IMR-90 (cell line): Measurements from ENCODE around the gene MCTP2. TPM values are rescaled to one million over a fixed set of nuclear protein-coding genes. Genes with fewer than 3 reads are reported as not detected.

Source experiments
- ATAC-seq: fragments of 200-7000 bp; cut with Tn5 transposase; 2 replicates; pipeline ENCODE4 v1.9.1; 2020; ENCODE audit warnings: low read depth, mild to moderate bottlenecking, moderate library complexity
- BruUV-seq: library from RNA; stranded (reverse); fragments of 400-500 nt; replicated peaks from 2 replicates; lab custom pipeline; 2021; lab: Mats Ljungman, UMichigan
- CTCF ChIA-PET: fragments of 300-600 bp; formaldehyde crosslinking; extraction: SDS; loops from one replicate; lab custom pipeline; 2021; ENCODE audit warnings: antibody characterized with exemption; lab: Yijun Ruan, JAX
- POLR2A ChIA-PET: fragments of 300-600 bp; sonication (Branson Sonifier 250); formaldehyde crosslinking; loops from one replicate; lab custom pipeline; 2022; ENCODE audit warnings: antibody characterized with exemption; ENCODE audit not compliant: unreplicated experiment; lab: Charles Lee
- DNase-seq: peaks from one replicate; pipeline ENCODE4 v3.0.0; 2013
- H2AFZ ChIP-seq: replicated peaks from 2 replicates; pipeline ENCODE3; 2013; ENCODE audit warnings: low read length, mild to moderate bottlenecking; ENCODE audit not compliant: poor library complexity
- H2AK5ac ChIP-seq: 2 replicates; pipeline ENCODE4 v1.6.1; 2013; ENCODE audit warnings: low read depth, low read length, inconsistent platforms
- H2AK9ac ChIP-seq: replicated peaks from 2 replicates; pipeline ENCODE3; 2013; ENCODE audit warnings: mild to moderate bottlenecking, low read depth, low read length, moderate library complexity; ENCODE audit not compliant: poor library complexity
- H2BK120ac ChIP-seq: 2 replicates; pipeline ENCODE4 v1.6.1; 2013; ENCODE audit warnings: low read depth, low read length, inconsistent platforms
- H2BK15ac ChIP-seq: 3 replicates; pipeline ENCODE4 v1.6.1; 2013; ENCODE audit warnings: low read depth, low read length, inconsistent platforms
- H2BK20ac ChIP-seq: 2 replicates; pipeline ENCODE4 v1.6.1; 2013; ENCODE audit warnings: low read depth, mild to moderate bottlenecking, inconsistent platforms, low read length, moderate library complexity
- H2BK5ac ChIP-seq: 2 replicates; pipeline ENCODE4 v1.6.1; 2013; ENCODE audit warnings: mild to moderate bottlenecking, low read depth, low read length, inconsistent platforms; ENCODE audit not compliant: poor library complexity, severe bottlenecking
- H3K14ac ChIP-seq: replicated peaks from 2 replicates; pipeline ENCODE4 v1.6.1; 2013; ENCODE audit warnings: low read depth, low read length, inconsistent platforms
- H3K18ac ChIP-seq: 2 replicates; pipeline ENCODE4 v1.6.1; 2013; ENCODE audit warnings: low read depth, low read length, control low read depth
- H3K23ac ChIP-seq: 2 replicates; pipeline ENCODE4 v1.6.1; 2013; ENCODE audit warnings: low read depth, low read length, inconsistent platforms
- H3K27ac ChIP-seq: 2 replicates; pipeline ENCODE4 v1.5.1; 2013; ENCODE audit warnings: mild to moderate bottlenecking, control low read depth, low read length; ENCODE audit not compliant: insufficient read depth
- H3K27me3 ChIP-seq: 2 replicates; pipeline ENCODE4 v1.6.1; 2013; ENCODE audit warnings: low read length; ENCODE audit not compliant: control insufficient read depth, insufficient read depth
- H3K36me3 ChIP-seq: 2 replicates; pipeline ENCODE4 v1.6.1; 2013; ENCODE audit warnings: low read length, mixed read lengths; ENCODE audit not compliant: control insufficient read depth, insufficient read depth
- H3K4ac ChIP-seq: 2 replicates; pipeline ENCODE4 v1.6.1; 2013; ENCODE audit warnings: low read depth, low read length, inconsistent platforms
- H3K4me1 ChIP-seq: 2 replicates; pipeline ENCODE4 v1.6.1; 2013; ENCODE audit warnings: low read length, mixed read lengths; ENCODE audit not compliant: control insufficient read depth, insufficient read depth
- H3K4me2 ChIP-seq: 2 replicates; pipeline ENCODE4 v1.6.1; 2013; ENCODE audit warnings: low read depth, mild to moderate bottlenecking, control low read depth, low read length, moderate library complexity
- H3K4me3 ChIP-seq: 2 replicates; pipeline ENCODE4 v1.5.1; 2013; ENCODE audit warnings: low read depth, mild to moderate bottlenecking, control low read depth, low read length, moderate library complexity; ENCODE audit not compliant: insufficient read depth
- H3K56ac ChIP-seq: 2 replicates; pipeline ENCODE4 v1.6.1; 2013; ENCODE audit warnings: low read length, inconsistent platforms; ENCODE audit not compliant: insufficient read depth; ENCODE audit errors: extremely low read depth
- H3K79me1 ChIP-seq, 2 experiments: 2 replicates each; pipeline ENCODE4 v1.6.1; 2013; ENCODE audit warnings: low read length in 2 of 2, inconsistent platforms in 1 of 2, low read depth in 1 of 2
- H3K9ac ChIP-seq: 2 replicates; pipeline ENCODE4 v1.6.1; 2013; ENCODE audit warnings: low read depth, low read length, control low read depth
- H3K9me1 ChIP-seq: 2 replicates; pipeline ENCODE4 v1.6.1; 2013; ENCODE audit warnings: low read length, inconsistent platforms; ENCODE audit not compliant: insufficient read depth
- H3K9me3 ChIP-seq: 2 replicates; pipeline ENCODE4 v1.6.1; 2013; ENCODE audit warnings: low read length; ENCODE audit not compliant: control insufficient read depth, insufficient read depth
- H4K20me1 ChIP-seq: 2 replicates; pipeline ENCODE4 v1.6.1; 2013; ENCODE audit warnings: low read length, inconsistent platforms; ENCODE audit not compliant: insufficient read depth
- H4K5ac ChIP-seq: 2 replicates; pipeline ENCODE4 v1.6.1; 2013; ENCODE audit warnings: mild to moderate bottlenecking, low read depth, low read length, control low read depth
- H4K8ac ChIP-seq, 2 experiments: 2 replicates each; pipeline ENCODE4 v1.6.1; 2013; ENCODE audit warnings: low read depth in 2 of 2, low read length in 2 of 2, control low read depth in 1 of 2, inconsistent platforms in 1 of 2
- H4K91ac ChIP-seq: 2 replicates; pipeline ENCODE4 v1.6.1; 2013; ENCODE audit warnings: low read depth, low read length, inconsistent platforms; ENCODE audit not compliant: insufficient read depth
- BHLHE40 ChIP-seq: fragments of 150-350 bp; IDR thresholded peaks from 2 replicates; pipeline ENCODE4 v1.6.1; 2016; ENCODE audit warnings: mild to moderate bottlenecking, low read depth, low read length
- CEBPB ChIP-seq: IDR thresholded peaks from 2 replicates; pipeline ENCODE4 v1.6.1; 2012; ENCODE audit warnings: low read depth, low read length, improper control_type of control experiment
- CHD1 ChIP-seq: IDR thresholded peaks from 2 replicates; pipeline ENCODE4 v1.6.1; 2012; ENCODE audit warnings: low read depth, low read length, improper control_type of control experiment
- CTCF ChIP-seq: conservative IDR thresholded peaks from 2 replicates; pipeline ENCODE4 v1.5.1; 2012; ENCODE audit warnings: mild to moderate bottlenecking, low read depth, low read length, improper control_type of control experiment
- ELK1 ChIP-seq: fragments of 150-350 bp; IDR thresholded peaks from 2 replicates; pipeline ENCODE4 v1.6.1; 2016; ENCODE audit warnings: low read depth, mild to moderate bottlenecking, low read length, moderate library complexity, borderline replicate concordance
- FOS ChIP-seq: fragments of 150-350 bp; IDR thresholded peaks from 2 replicates; pipeline ENCODE4 v1.6.1; 2016; ENCODE audit warnings: low read depth, low read length
- MAFK ChIP-seq: IDR thresholded peaks from 2 replicates; pipeline ENCODE4 v1.6.1; 2012; ENCODE audit warnings: low read depth, low read length, improper control_type of control experiment
- MAZ ChIP-seq: IDR thresholded peaks from 2 replicates; pipeline ENCODE4 v1.6.1; 2012; ENCODE audit warnings: low read depth, mild to moderate bottlenecking, low read length, improper control_type of control experiment, moderate library complexity, borderline replicate concordance
- MXI1 ChIP-seq: IDR thresholded peaks from 2 replicates; pipeline ENCODE4 v1.6.1; 2012; ENCODE audit warnings: low read depth, mild to moderate bottlenecking, low read length, moderate library complexity, borderline replicate concordance
- NFE2L2 ChIP-seq: fragments of 150-350 bp; IDR thresholded peaks from 2 replicates; pipeline ENCODE4 v1.6.1; 2016; ENCODE audit warnings: low read depth, mild to moderate bottlenecking, low read length
- POLR2A ChIP-seq: IDR thresholded peaks from 2 replicates; pipeline ENCODE4 v1.6.1; 2012; ENCODE audit warnings: mild to moderate bottlenecking, low read depth, low read length
- RAD21 ChIP-seq: IDR thresholded peaks from 2 replicates; pipeline ENCODE4 v1.6.1; 2012; ENCODE audit warnings: low read length, improper control_type of control experiment
- RCOR1 ChIP-seq: IDR thresholded peaks from 2 replicates; pipeline ENCODE4 v1.6.1; 2012; ENCODE audit warnings: mild to moderate bottlenecking, low read length, improper control_type of control experiment; ENCODE audit not compliant: insufficient replicate concordance
- RFX5 ChIP-seq: IDR thresholded peaks from 2 replicates; pipeline ENCODE4 v1.8.0; 2012; ENCODE audit warnings: low read depth, mild to moderate bottlenecking, low read length, moderate library complexity
- SMC3 ChIP-seq: fragments of 150-350 bp; IDR thresholded peaks from 2 replicates; pipeline ENCODE4 v1.6.1; 2016; ENCODE audit warnings: low read depth, mild to moderate bottlenecking, antibody characterized with exemption, low read length, moderate library complexity
- USF2 ChIP-seq: fragments of 150-350 bp; IDR thresholded peaks from 2 replicates; pipeline ENCODE4 v1.6.1; 2017; ENCODE audit warnings: mild to moderate bottlenecking, antibody characterized with exemption, low read length, low read depth
- WGBS, 2 experiments: methylation state at CpG; one replicate each; pipeline versions ENCODE4 v1.1.5 to v1.1.7; 2013; ENCODE audit warnings: missing lambda C conversion rate in 2 of 2; ENCODE audit not compliant: insufficient read length in 1 of 2; ENCODE audit errors: extremely low coverage in 2 of 2; 5-methylcytosine and 5-hydroxymethylcytosine counted together
- dilution Hi-C: fragments of 300-500 bp; cut with HindIII; formaldehyde crosslinking; loops from one replicate; pipeline ENCODE4 v1.14.3; 2018; ENCODE audit warnings: low sequenced_read_pairs; ENCODE audit not compliant: unreplicated experiment
- in situ Hi-C: fragments of 300-500 bp; cut with MboI; formaldehyde crosslinking; loops from 3 replicates; pipeline ENCODE4 v1.14.3; 2019; ENCODE audit warnings: low sequenced_read_pairs, inconsistent platforms, mixed read lengths
- intact Hi-C: fragments of 100-400 bp; cut with micrococcal nuclease; formaldehyde crosslinking; loops from 2 replicates; pipeline ENCODE4 v1.10.0; 2022
- polyA plus RNA-seq, 3 experiments: library from polyadenylated mRNA; depleted of rRNA; stranded (reverse); fragments of >200 nt; gene quantifications; 2 replicates each; pipeline ENCODE4 v1.2.3, GENCODE V29; 2012; ENCODE audit warnings: low replicate concordance in 1 of 3
- total RNA-seq: library from RNA; depleted of rRNA; stranded (reverse); fragments of >200 nt; gene quantifications from 2 replicates; pipeline ENCODE4 v1.2.3, GENCODE V29; 2012

MCTP2 gene
- total and polyA plus RNA-seq, 2 of the 4 experiments (the other 2 are of a cell fraction) = 5.1 to 9.9 TPM

- no peak for ATAC-seq
- H4K91ac ChIP-seq = no peak overlapping the region
- no peak overlapping the region for H3K27ac ChIP-seq
- no peak overlapping the region for H3K4me3 ChIP-seq
- H2AK5ac ChIP-seq = no peak overlapping the region
- no peak for TF ChIP-seq RFX5
- no peak for TF ChIP-seq ELK1
- no peak for TF ChIP-seq RAD21
- no peak for TF ChIP-seq MAZ
- no peak for TF ChIP-seq NFE2L2
- no peak for TF ChIP-seq RCOR1
- TF ChIP-seq MXI1 = no peak
- no peak for TF ChIP-seq FOS
- TF ChIP-seq USF2 = no peak
- TF ChIP-seq CEBPB = no peak
- TF ChIP-seq CHD1 = no peak
- no peak for TF ChIP-seq CTCF
- no peak for TF ChIP-seq POLR2A
- no peak for TF ChIP-seq SMC3
- no peak for TF ChIP-seq MAFK
- TF ChIP-seq BHLHE40 = no peak
- H4K20me1 ChIP-seq = no peaks in the 10 kb centered on the region
- dilution Hi-C loops (no loop called here), in situ Hi-C loops (no loop called here), intact Hi-C loops (no loop called here)
- H3K23ac ChIP-seq = no peak overlapping the region
- H2BK5ac ChIP-seq = no peak overlapping the region
- no peak overlapping the region for H2BK15ac ChIP-seq
- no peaks in the 10 kb centered on the region for H3K27me3 ChIP-seq
- no peak overlapping the region for H4K8ac ChIP-seq
- no peak overlapping the region for H4K5ac ChIP-seq
- ChIA-PET CTCF (interaction anchor here (0.7 kb wide), 1 partner anchor 94 kb away, joined by 7 read pairs; no protein-coding TSS in a partner anchor), POLR2A (no interaction called here)
- no peak overlapping the region for H3K14ac ChIP-seq
- H3K9me3 ChIP-seq = no peaks in the 10 kb centered on the region
- 100% methylated on average over 1 of the region's 3 CpGs; no CpG with 5 or more reads in 1 of the 2 experiments for WGBS, 2 experiments
- H2BK20ac ChIP-seq = no peak overlapping the region
- DNase-seq = no peak
- H3K4me2 ChIP-seq = no peak overlapping the region
- H3K9me1 ChIP-seq = peaks cover 6% of the 10 kb centered on the region
- H3K4me1 ChIP-seq = 0 out of 2 replicates have a peak, but pooled peaks cover 2% of the 10 kb centered on the region
- no peak overlapping the region for H2AK9ac ChIP-seq
- H3K36me3 ChIP-seq = no peaks in the 10 kb centered on the region
- no peak overlapping the region for H2AFZ ChIP-seq
- no peak overlapping the region for H3K9ac ChIP-seq
- BruUV-seq = no TSS peak
- H2BK120ac ChIP-seq = no peak overlapping the region
- H3K79me1 ChIP-seq = no peaks in the 10 kb centered on the region
- H3K56ac ChIP-seq = no peak overlapping the region
- H3K18ac ChIP-seq = no peak overlapping the region
- no peak overlapping the region for H3K4ac ChIP-seq
Observed at GRCh38 chr15:94193906-94194305, 37.5 kb upstream of the MCTP2 start.
